Spinal cord (tissue), 10 donors: ENCODE measurements around the gene NKX3-2. TPM values are rescaled to one million over a fixed set of nuclear protein-coding genes. Genes with fewer than 3 reads are reported as not detected.

Experiments
- DNase-seq, 6 donors: peaks; one replicate each; pipeline versions ENCODE4 v3.0.0 to v3.0.0-alpha.2; 2013 to 2015; ENCODE audit warnings: low spot score in 6 of 6, low read depth in 4 of 6
- H3K27ac ChIP-seq: one replicate; pipeline ENCODE4 v1.5.1; 2013; ENCODE audit warnings: low read depth, low read length, control low read depth
- H3K27me3 ChIP-seq: one replicate; pipeline ENCODE4 v1.6.1; 2013; ENCODE audit warnings: low read length; ENCODE audit not compliant: control insufficient read depth, insufficient read depth
- H3K36me3 ChIP-seq: one replicate; pipeline ENCODE4 v1.6.1; 2013; ENCODE audit warnings: low read length; ENCODE audit not compliant: control insufficient read depth, insufficient read depth
- H3K4me1 ChIP-seq: one replicate; pipeline ENCODE4 v1.6.1; 2013; ENCODE audit warnings: low read length; ENCODE audit not compliant: control insufficient read depth, insufficient read depth
- H3K4me3 ChIP-seq: one replicate; pipeline ENCODE4 v1.5.1; 2013; ENCODE audit warnings: low read depth, low read length, control low read depth
- H3K9me3 ChIP-seq: one replicate; pipeline ENCODE4 v1.6.1; 2013; ENCODE audit warnings: low read length; ENCODE audit not compliant: control insufficient read depth, insufficient read depth
- WGBS: methylation state at CpG from one replicate; pipeline ENCODE4 v1.1.5; 2013; ENCODE audit warnings: missing lambda C conversion rate; ENCODE audit not compliant: insufficient coverage; 5-methylcytosine and 5-hydroxymethylcytosine counted together
- polyA plus RNA-seq, 2 donors: library from polyadenylated mRNA; unstranded; fragments of 120-200 nt; gene quantifications; one replicate each; pipeline ENCODE4 v1.2.1, GENCODE V29; 2013; ENCODE audit not compliant: insufficient read length in 2 of 2
- total RNA-seq, 2 donors: library from RNA; depleted of rRNA in 1 of 2; stranded (reverse); fragments of 120-200 nt in 1 of 2; fragments of >200 nt in 1 of 2; gene quantifications; one replicate each; pipeline versions ENCODE4 v1.2.3 to v1.2.4, GENCODE V29; 2013 to 2014
- donor health status: healthy.

The NKX3-2 gene
- total and polyA plus RNA-seq, 4 donors: 0.20 to 0.60 (median 0.39) TPM

DNA sequence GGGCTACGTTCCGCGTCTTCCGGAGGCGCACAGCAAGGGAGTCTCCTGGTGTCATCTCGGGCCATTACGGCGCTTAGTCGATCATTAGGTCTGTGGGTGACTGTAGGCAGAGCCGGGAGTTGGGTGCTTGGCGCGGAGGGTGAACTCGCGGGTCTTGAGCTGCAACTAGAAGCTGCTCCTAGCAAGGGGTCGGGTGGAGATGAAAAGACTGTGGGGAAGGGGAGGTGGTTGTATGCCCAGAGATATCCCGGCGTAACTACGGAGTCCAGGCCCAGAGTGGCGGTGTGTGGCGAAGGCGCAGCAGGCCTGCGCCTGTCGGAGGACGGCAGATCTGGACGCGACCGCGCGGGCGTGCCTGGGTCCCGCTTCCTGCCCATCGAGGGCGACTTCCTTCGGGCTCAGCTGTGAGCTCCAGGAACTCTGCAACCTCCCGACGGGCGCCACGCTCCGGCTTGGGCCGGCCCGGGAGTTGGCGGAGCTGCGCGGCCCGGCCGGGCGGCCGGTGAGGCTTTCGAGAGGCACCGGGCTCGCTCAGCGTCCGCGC lies 2.7 kb upstream of the NKX3-2 start:
- WGBS: under 1% methylated on average over 54 of the region's 54 CpGs
- DNase-seq: no peak

DNA sequence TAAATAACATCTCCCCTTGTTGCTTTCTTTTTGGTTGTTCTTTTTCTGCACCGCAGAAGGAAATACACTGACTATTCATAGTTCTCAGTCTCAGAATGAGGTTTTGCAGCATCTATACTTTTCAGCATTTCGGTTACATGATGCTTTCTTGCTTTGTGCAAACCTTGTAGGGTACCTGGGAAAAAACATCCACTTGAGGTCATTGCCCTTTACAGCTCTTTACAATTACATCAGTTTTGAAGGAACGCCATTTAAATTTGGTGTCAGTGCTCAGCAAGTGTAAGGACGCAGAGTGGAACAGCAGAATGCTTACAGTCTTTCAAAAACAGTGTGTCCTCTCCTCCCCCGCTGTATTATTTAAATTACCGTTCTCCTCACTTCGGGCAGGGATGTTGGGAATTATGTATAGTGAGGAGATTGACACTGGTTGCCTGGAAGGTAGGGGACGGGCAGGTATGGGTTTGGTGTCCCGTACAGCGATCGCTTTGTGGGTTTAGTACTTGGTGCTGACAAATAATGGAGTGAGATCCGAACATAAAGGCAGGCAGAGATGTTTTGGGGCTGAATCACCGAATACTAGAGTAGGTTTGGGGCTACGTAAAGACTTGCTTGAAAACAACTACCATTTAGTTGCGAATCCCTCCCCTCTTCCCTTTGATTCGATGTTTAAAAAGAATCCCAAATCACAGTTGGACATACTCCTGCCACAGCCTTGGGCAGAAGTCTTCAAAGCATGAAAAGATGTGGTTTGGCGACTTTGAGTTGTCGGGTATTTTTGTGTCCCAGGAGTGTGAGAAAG lies 2.0 kb upstream of the NKX3-2 start:
- 1% methylated on average over 11 of the region's 18 CpGs for WGBS
- peaks cover 49% of the 10 kb centered on the region for H3K4me1 ChIP-seq
- no peak overlapping the region for H3K4me3 ChIP-seq
- no peaks in the 10 kb centered on the region for H3K36me3 ChIP-seq
- H3K27me3 ChIP-seq: peaks cover 93% of the 10 kb centered on the region
- peak in 1 of 6 donors; percentile 32 for DNase-seq
- H3K9me3 ChIP-seq: no peaks in the 10 kb centered on the region
- H3K27ac ChIP-seq: no peak overlapping the region

More for the DNA sequence above, 2.7 kb upstream of the NKX3-2 start:
- H3K27me3 ChIP-seq: peaks cover 88% of the 10 kb centered on the region
- H3K4me1 ChIP-seq: peaks cover 43% of the 10 kb centered on the region
- H3K36me3 ChIP-seq: no peaks in the 10 kb centered on the region
- H3K4me3 ChIP-seq: no peak overlapping the region
- H3K27ac ChIP-seq: no peak overlapping the region
- no peaks in the 10 kb centered on the region for H3K9me3 ChIP-seq

DNA sequence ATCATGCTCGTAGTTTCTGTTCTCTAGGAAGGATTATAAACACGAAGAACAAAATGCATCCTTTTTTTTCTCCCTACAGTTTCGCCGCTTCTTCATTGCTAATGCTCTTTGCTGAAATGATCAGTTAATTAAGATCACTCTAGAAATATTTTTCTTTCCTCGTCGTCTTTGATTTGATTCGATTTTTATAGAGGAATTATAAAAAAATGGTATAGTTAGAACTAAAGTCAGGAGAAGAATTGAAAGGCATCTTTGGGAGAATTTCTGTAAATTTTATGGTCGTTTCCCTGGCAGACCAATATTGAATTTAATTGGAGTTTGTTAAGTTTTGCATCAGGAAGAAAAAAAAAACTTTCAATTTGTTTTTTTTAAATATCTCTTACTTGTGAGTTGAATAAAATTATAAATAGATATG lies 1.1 kb upstream of the NKX3-2 start:
- no peak for DNase-seq
- peaks cover 96% of the 10 kb centered on the region for H3K27me3 ChIP-seq
- WGBS: no CpG with 5 or more reads among the region's 8 CpGs
- H3K4me3 ChIP-seq: peak overlapping the region; percentile 50
- H3K27ac ChIP-seq: no peak overlapping the region
- peaks cover 54% of the 10 kb centered on the region for H3K4me1 ChIP-seq
- no peaks in the 10 kb centered on the region for H3K9me3 ChIP-seq
- no peaks in the 10 kb centered on the region for H3K36me3 ChIP-seq

DNA sequence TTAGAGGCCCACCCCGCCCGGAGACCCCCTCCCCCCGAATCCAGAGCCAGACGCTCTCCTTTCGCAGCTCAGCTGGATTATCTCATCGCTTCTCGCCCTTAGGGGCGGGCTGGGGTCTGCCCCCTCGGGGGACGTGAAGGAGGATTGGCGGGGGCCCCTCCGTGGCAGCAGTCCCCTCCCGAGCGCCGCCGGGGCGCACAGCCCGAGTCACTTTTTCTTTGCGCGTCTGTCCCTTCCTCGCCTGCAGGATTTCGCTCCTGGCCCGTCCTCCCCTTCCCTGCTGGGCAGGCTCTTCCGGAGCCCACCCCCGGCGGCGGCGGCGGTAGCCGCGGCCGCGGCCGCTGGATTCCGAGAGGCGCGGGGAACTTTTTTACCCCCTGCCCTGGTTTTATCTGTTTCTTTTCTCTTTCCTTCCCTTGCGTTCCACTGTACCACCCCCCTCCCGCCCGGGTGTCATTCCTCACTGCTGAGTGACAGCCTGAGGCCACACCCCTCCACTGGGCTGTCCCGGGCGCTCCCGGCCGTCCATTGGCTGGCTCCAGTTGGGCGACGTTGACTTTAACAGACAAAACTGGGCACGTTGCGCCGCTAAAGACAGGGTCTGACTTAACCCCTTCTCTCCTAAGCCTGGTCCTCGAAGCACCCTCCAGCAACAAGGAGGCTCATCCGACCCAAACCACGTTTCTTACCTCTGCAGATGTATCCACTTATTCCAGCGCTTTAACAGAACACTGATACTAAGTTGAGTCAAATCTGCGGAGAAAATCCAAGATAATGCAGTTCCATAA lies 492 bp upstream of the NKX3-2 start:
- Histone ChIP-seq H3K36me3 (no peaks in the 10 kb centered on the region), H3K27ac (no peak overlapping the region), H3K4me3 (peak overlapping the region; percentile 50), H3K4me1 (peaks cover 57% of the 10 kb centered on the region), H3K9me3 (no peaks in the 10 kb centered on the region), H3K27me3 (peaks cover 96% of the 10 kb centered on the region)
- under 1% methylated on average over 53 of the region's 54 CpGs for WGBS
- DNase-seq: peak in 4 of 6 donors; percentile 64 to 92 (median 77)

DNA sequence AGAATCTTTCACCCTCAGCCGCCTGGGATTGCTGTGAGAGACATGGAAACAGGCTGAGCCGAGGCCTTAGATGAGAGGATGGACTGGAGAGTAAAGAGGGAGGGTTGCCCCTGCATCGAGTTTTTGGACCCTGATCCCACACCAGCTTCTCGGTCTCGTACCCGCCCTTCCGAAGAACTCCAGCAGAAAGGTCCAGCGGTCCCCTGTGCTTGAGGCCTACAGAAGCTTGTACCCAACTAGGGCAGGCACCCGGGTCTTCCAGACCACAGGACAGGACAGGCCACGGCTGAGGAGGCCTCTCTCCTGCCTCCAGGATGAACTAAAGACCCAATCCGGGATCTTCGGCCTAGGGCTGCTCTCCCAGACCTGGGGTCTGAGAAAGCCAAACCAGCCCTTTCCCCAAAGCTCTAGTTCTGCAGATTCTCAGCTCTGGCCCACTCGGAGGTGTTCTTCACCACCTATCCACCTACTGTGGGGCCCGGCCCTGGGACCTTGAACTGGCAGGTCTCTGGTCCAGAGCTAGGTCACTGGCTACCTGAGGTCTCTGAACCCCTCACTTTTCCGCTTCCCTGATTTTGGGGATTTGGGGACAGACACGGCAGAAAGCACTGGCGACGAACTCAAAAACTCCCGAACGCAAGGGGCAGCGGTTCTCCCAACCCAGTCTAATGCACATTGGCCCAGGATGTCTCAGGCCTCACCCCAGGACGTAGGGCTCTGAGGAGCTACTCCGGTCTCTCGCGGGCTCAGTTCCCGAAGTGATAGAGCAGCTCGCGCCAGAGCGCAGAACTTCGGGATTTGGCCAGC lies 1.1 kb downstream of the NKX3-2 start:
- Histone ChIP-seq H3K4me1 (peaks cover 60% of the 10 kb centered on the region), H3K27ac (no peak overlapping the region), H3K9me3 (no peaks in the 10 kb centered on the region), H3K27me3 (peaks cover 96% of the 10 kb centered on the region), H3K4me3 (peak overlapping the region; percentile 2), H3K36me3 (no peaks in the 10 kb centered on the region)
- WGBS: 16% methylated on average over 27 of the region's 30 CpGs
- peak in 1 of 6 donors; percentile 28 for DNase-seq

DNA sequence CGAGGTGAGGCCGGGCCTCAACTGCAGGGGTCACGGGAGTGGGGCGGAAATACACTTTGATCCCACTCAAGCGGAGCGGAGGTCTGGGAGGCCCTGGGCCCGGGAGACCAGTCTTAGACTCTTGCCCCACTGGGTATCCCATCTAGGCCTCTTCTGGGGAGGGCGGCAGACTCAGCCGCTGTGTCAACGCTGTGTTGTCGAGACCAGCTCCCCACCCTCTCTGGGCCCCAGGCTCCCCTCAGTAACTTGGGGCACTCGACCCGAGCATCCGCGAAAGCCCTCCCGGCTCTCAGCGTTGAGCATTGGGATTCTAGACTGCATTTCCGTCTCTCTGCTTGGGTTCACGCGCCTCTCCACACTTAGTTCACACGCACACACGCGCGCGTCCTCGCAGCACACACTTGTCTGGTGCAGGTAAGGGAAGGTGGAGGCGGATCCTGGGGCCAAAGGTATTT lies 1.7 kb downstream of the NKX3-2 start:
- Histone ChIP-seq H3K9me3 (no peaks in the 10 kb centered on the region), H3K4me3 (no peak overlapping the region), H3K36me3 (no peaks in the 10 kb centered on the region), H3K4me1 (peaks cover 57% of the 10 kb centered on the region), H3K27ac (no peak overlapping the region), H3K27me3 (peaks cover 96% of the 10 kb centered on the region)
- 8% methylated on average over 19 of the region's 27 CpGs for WGBS
- peak in 1 of 6 donors; percentile 22 for DNase-seq

DNA sequence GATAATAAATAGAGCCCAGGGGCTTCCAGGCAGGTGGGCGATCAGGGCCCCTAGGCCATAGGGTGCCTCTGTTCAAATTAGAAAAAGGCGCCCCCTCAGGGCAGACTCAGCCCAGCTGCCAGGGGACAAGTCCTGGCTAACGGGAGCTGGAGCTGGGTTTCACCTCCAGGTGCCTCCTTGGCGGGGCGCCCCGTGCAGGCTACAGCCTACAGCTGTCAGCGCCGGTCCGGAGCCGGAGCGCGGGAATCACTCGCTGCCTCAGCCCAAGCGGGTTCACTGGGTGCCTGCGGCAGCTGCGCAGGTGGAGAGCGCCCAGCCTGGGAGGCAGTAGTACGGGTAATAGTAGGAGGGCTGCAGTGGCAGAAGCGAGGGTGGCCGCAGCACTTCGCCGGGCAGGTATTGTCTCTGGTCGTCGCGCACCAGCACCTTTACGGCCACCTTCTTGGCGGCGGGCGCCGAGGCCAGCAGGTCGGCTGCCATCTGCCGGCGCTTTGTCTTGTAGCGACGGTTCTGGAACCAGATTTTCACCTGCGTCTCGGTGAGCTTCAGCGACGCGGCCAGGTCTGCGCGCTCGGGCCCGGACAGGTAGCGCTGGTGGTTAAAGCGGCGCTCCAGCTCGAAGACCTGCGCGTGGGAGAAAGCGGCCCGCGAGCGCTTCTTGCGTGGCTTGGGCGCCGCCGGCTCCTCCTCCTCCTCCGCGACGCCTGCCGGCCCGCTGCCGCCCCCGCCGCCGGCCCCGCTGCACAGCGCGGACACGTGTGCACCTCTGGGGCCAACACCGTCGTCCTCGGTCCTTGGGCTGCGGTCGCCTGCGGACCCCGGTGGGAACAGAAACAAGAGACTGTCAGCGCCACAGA lies 2.4 kb downstream of the NKX3-2 start:
- Histone ChIP-seq H3K36me3 (no peaks in the 10 kb centered on the region), H3K27me3 (peaks cover 96% of the 10 kb centered on the region), H3K4me1 (peaks cover 55% of the 10 kb centered on the region), H3K9me3 (peaks cover 5% of the 10 kb centered on the region), H3K4me3 (no peak overlapping the region), H3K27ac (no peak overlapping the region)
- WGBS: 1% methylated on average over 79 of the region's 79 CpGs
- peak in 2 of 6 donors; percentile 42 to 78 for DNase-seq

DNA sequence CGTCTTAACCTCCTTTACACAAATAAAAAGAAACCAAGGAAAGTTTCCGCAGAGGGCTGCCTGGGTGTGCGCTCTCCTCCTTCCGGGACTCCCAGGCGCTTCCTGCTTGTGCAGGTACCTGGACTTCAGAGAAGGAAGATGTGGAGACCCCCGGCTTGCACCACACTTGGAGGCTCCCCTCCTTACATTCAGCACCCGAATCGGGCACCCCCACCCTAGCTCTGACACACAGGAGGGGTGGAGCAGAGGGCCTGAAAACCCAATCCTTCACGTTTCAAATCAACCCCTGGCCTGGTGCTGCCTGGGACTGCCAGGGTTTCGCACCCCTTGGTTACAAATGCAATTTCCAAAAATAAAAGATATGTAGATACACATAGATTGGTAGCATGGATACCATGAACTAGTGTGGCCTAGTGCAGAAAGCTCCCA lies 3.1 kb downstream of the NKX3-2 start:
- WGBS: 10% methylated on average over 3 of the region's 10 CpGs

More for the DNA sequence above, 3.1 kb downstream of the NKX3-2 start:
- Histone ChIP-seq H3K27me3 (peaks cover 96% of the 10 kb centered on the region), H3K4me1 (peaks cover 52% of the 10 kb centered on the region), H3K36me3 (no peaks in the 10 kb centered on the region), H3K27ac (no peak overlapping the region), H3K4me3 (no peak overlapping the region), H3K9me3 (peaks cover 6% of the 10 kb centered on the region)
- no peak for DNase-seq
